Measurements from ENCODE around the gene FAM200B. TPM values are rescaled to one million over a fixed set of nuclear protein-coding genes. Genes with fewer than 3 reads are reported as not detected.

Gene FAM200B
- total RNA-seq, 1 donor from 2014 or later = 42.1 TPM

GRCh38 chr4:15714141-15714540 is 32.5 kb downstream of the FAM200B start:
- Histone ChIP-seq H3K4me3 (ENCODE audit: low read depth, low read length) (no peak overlapping the region), H3K27me3 (ENCODE audit: control insufficient read depth, insufficient read depth, low read length) (no peaks in the 10 kb centered on the region), H3K36me3 (ENCODE audit: control insufficient read depth, insufficient read depth, low read length) (no peaks in the 10 kb centered on the region)
- TF ChIP-seq, protein P1, sequence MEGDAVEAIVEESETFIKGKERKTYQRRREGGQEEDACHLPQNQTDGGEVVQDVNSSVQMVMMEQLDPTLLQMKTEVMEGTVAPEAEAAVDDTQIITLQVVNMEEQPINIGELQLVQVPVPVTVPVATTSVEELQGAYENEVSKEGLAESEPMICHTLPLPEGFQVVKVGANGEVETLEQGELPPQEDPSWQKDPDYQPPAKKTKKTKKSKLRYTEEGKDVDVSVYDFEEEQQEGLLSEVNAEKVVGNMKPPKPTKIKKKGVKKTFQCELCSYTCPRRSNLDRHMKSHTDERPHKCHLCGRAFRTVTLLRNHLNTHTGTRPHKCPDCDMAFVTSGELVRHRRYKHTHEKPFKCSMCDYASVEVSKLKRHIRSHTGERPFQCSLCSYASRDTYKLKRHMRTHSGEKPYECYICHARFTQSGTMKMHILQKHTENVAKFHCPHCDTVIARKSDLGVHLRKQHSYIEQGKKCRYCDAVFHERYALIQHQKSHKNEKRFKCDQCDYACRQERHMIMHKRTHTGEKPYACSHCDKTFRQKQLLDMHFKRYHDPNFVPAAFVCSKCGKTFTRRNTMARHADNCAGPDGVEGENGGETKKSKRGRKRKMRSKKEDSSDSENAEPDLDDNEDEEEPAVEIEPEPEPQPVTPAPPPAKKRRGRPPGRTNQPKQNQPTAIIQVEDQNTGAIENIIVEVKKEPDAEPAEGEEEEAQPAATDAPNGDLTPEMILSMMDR (IDR thresholded peaks at IDR 0.05; ENCODE audit: insufficient read depth, low read length, poor library complexity, severe bottlenecking) = no peak
- DNase-seq (ENCODE audit: low read depth) = no peak

DNA sequence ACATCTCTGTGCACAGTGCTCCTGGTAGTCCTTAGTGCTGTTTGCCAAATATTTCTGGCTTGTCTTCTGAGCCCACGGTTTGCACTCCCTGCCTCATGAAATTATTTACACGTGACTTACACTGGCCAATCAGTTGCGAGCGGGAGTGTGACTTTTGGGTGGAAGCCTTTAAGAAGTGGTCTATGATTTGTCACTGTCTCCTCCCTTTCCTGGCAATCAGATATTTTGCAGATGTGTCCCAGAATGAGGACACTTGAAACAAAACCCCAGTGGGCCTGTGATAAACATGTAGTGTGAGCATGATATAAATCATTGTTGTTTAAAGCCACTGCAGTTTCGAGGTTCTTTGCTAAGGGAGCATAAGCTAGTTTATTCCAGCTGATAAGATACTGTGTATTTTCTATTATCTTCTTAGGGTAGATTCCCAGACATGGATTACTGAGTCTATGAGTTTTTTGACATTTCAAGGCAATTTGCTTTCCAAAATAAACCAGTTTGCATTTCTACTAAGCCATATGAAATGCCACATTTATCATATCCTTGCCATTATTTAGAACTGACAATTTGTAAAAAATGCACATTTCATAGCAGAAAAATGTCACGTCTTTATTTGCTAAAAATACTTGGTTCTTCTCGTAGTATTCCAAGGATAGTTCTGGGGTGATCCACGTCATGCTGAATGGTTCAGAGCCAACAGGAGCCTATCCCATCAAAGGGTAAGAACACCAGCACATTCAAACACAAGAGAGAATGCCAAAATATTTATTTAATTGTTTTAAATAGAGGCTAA is 33.2 kb downstream of the FAM200B start:
- no peak for DNase-seq (ENCODE audit: low read depth)
- TF ChIP-seq, protein P1 (IDR thresholded peaks at IDR 0.05; ENCODE audit: insufficient read depth, low read length, poor library complexity, severe bottlenecking) = no peak
- no peak overlapping the region for H3K4me3 ChIP-seq (ENCODE audit: low read depth, low read length)
- no peaks in the 10 kb centered on the region for H3K27me3 ChIP-seq (ENCODE audit: control insufficient read depth, insufficient read depth, low read length)
- no peaks in the 10 kb centered on the region for H3K36me3 ChIP-seq (ENCODE audit: control insufficient read depth, insufficient read depth, low read length)

- TF ChIP-seq, protein P1 (IDR thresholded peaks at IDR 0.05; ENCODE audit: insufficient read depth, low read length, poor library complexity, severe bottlenecking) = no peak
- no peak for DNase-seq (ENCODE audit: low read depth)
- Histone ChIP-seq H3K27me3 (ENCODE audit: control insufficient read depth, insufficient read depth, low read length) (no peaks in the 10 kb centered on the region), H3K36me3 (ENCODE audit: control insufficient read depth, insufficient read depth, low read length) (no peaks in the 10 kb centered on the region), H3K4me3 (ENCODE audit: low read depth, low read length) (no peak overlapping the region)
Observed at GRCh38 chr4:15716115-15716514, 34.5 kb downstream of the FAM200B start.

- Histone ChIP-seq H3K36me3 (ENCODE audit: control insufficient read depth, insufficient read depth, low read length) (no peaks in the 10 kb centered on the region), H3K4me3 (ENCODE audit: low read depth, low read length) (no peak overlapping the region), H3K27me3 (ENCODE audit: control insufficient read depth, insufficient read depth, low read length) (no peaks in the 10 kb centered on the region)
- DNase-seq (ENCODE audit: low read depth) = no peak
- TF ChIP-seq, protein P1 (IDR thresholded peaks at IDR 0.05; ENCODE audit: insufficient read depth, low read length, poor library complexity, severe bottlenecking) = no peak
Observed at GRCh38 chr4:15717086-15717485, 35.5 kb downstream of the FAM200B start.

DNA sequence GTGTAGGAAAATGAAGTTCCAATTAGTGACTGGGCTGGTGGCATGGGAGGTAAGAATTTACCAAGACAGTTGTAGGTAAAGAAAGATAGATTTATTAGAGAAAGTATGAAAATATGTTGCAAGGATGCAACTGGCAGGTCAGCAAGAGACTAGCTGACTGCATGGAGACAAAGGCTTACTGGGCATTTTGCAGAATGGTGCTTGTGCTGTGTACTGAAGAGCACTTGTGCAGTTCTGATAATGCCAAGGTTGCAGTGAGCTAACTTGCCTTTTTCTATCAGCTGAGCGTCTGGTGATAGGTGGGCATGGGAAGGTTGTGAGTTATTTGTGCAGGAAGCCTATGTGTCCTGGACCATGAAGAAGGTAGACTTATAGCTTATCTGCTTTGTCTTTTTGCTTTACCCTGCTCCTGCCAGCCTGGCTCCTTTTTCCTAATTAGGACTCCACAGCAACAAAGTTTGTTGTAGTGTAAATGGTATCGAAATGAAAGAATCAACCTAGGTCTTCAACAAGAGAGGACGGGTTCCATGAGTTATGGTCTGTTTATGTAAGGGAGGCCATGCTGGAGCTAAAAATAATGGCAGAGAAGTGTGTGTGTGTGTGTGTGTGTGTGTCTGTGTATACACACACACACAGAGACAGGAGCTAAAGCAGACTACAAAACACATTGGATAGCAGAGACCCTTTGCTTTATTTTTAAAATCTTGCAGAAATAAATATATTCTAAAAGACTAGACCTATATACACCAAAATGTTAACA is 36.2 kb downstream of the FAM200B start:
- no peak for DNase-seq (ENCODE audit: low read depth)
- TF ChIP-seq, protein P1 (IDR thresholded peaks at IDR 0.05; ENCODE audit: insufficient read depth, low read length, poor library complexity, severe bottlenecking) = no peak
- H3K27me3 ChIP-seq (ENCODE audit: control insufficient read depth, insufficient read depth, low read length) = no peaks in the 10 kb centered on the region
- H3K4me3 ChIP-seq (ENCODE audit: low read depth, low read length) = no peak overlapping the region
- no peaks in the 10 kb centered on the region for H3K36me3 ChIP-seq (ENCODE audit: control insufficient read depth, insufficient read depth, low read length)
